WTC11 (cell line): ENCODE results near the gene NAXE. TPM values are rescaled to one million over a fixed set of nuclear protein-coding genes. Genes with fewer than 3 reads are reported as not detected.

Experiments
- ATAC-seq: fragments of 200-7000 bp; cut with Tn5 transposase; 2 replicates; pipeline ENCODE4 v1.10.0; 2021; ENCODE audit warnings: mild to moderate bottlenecking, moderate library complexity
- CTCF ChIA-PET: fragments of 300-600 bp; sonication (Branson Sonifier 250); formaldehyde crosslinking; loops from one replicate; lab custom pipeline; 2021; ENCODE audit warnings: antibody characterized with exemption; lab: Charles Lee
- POLR2A ChIA-PET: fragments of 350-600 bp; sonication (Branson Sonifier 250); formaldehyde crosslinking; loops from one replicate; lab custom pipeline; 2021; ENCODE audit warnings: antibody characterized with exemption; lab: Charles Lee
- DNase-seq: peaks from one replicate; pipeline ENCODE4 v3.0.0; 2021; ENCODE audit warnings: low spot score
- H3K27ac Mint-ChIP-seq: 2 replicates; pipeline ENCODE4 v1.8.0; 2021; ENCODE audit warnings: mixed read lengths
- H3K27me3 Mint-ChIP-seq: 2 replicates; pipeline ENCODE4 v1.8.0; 2021; ENCODE audit warnings: low read depth, mild to moderate bottlenecking, moderate library complexity, mixed read lengths
- H3K36me3 Mint-ChIP-seq: 2 replicates; pipeline ENCODE4 v1.8.0; 2021; ENCODE audit warnings: mixed read lengths
- H3K4me1 Mint-ChIP-seq: 2 replicates; pipeline ENCODE4 v1.8.0; 2022; ENCODE audit warnings: mixed read lengths
- H3K4me3 Mint-ChIP-seq: 2 replicates; pipeline ENCODE4 v1.8.0; 2021; ENCODE audit warnings: mild to moderate bottlenecking, moderate library complexity, mixed read lengths
- H3K9me3 Mint-ChIP-seq: 2 replicates; pipeline ENCODE4 v1.8.0; 2021; ENCODE audit warnings: mixed read lengths
- AR ChIP-seq: fragments of 250-450 bp; sonication (Bioruptor Pico); IDR thresholded peaks from 2 replicates; pipeline ENCODE4 v1.9.0; 2021; ENCODE audit warnings: mild to moderate bottlenecking
- ELF4 ChIP-seq: sonication (generic); formaldehyde crosslinking; IDR thresholded peaks from 2 replicates; pipeline ENCODE4 v1.8.1; 2022; ENCODE audit warnings: low read depth, mild to moderate bottlenecking, moderate library complexity, missing genetic modification reagents
- EMX1 ChIP-seq: fragments of 250-450 bp; sonication (Bioruptor Pico); IDR thresholded peaks from 2 replicates; pipeline ENCODE4 v1.8.0; 2021; ENCODE audit warnings: mild to moderate bottlenecking
- ESRRA ChIP-seq: sonication (generic); formaldehyde crosslinking; IDR thresholded peaks from 2 replicates; pipeline ENCODE4 v1.8.1; 2022; ENCODE audit warnings: mild to moderate bottlenecking, missing genetic modification reagents, borderline replicate concordance
- FOXK1 ChIP-seq: sonication (generic); formaldehyde crosslinking; IDR thresholded peaks from 2 replicates; pipeline ENCODE4 v1.8.0; 2022; ENCODE audit warnings: mild to moderate bottlenecking, moderate library complexity, missing genetic modification reagents
- GRHL2 ChIP-seq: fragments of 250-450 bp; sonication (Bioruptor Pico); IDR thresholded peaks from 2 replicates; pipeline ENCODE4 v1.8.0; 2022; ENCODE audit warnings: mild to moderate bottlenecking, moderate library complexity; ENCODE audit not compliant: insufficient replicate concordance, severe bottlenecking
- HMGXB4 ChIP-seq: sonication (generic); formaldehyde crosslinking; IDR thresholded peaks from 2 replicates; pipeline ENCODE4 v1.8.1; 2023; ENCODE audit warnings: mild to moderate bottlenecking, moderate library complexity, missing genetic modification reagents
- IRF1 ChIP-seq: sonication (generic); formaldehyde crosslinking; IDR thresholded peaks from 2 replicates; pipeline ENCODE4 v1.8.0; 2023; ENCODE audit warnings: missing genetic modification reagents
- IRF2 ChIP-seq: sonication (generic); formaldehyde crosslinking; IDR thresholded peaks from 2 replicates; pipeline ENCODE4 v1.8.0; 2022; ENCODE audit warnings: low read depth, missing genetic modification reagents, borderline replicate concordance
- JUN ChIP-seq: sonication (generic); formaldehyde crosslinking; IDR thresholded peaks from 2 replicates; pipeline ENCODE4 v1.8.0; 2023; ENCODE audit warnings: mild to moderate bottlenecking, missing genetic modification reagents
- NR2C2 ChIP-seq: sonication (generic); formaldehyde crosslinking; IDR thresholded peaks from 2 replicates; pipeline ENCODE4 v1.8.0; 2022; ENCODE audit warnings: mild to moderate bottlenecking, missing genetic modification reagents
- SMAD3 ChIP-seq: sonication (generic); formaldehyde crosslinking; IDR thresholded peaks from 2 replicates; pipeline ENCODE4 v1.8.0; 2022; ENCODE audit warnings: missing genetic modification reagents, mild to moderate bottlenecking, borderline replicate concordance
- STAT6 ChIP-seq: sonication (generic); formaldehyde crosslinking; conservative IDR thresholded peaks from 2 replicates; pipeline ENCODE4 v1.8.1; 2023; ENCODE audit warnings: mild to moderate bottlenecking, low read depth, missing genetic modification reagents, moderate library complexity
- USF1 ChIP-seq: sonication (generic); formaldehyde crosslinking; IDR thresholded peaks from 2 replicates; pipeline ENCODE4 v1.8.0; 2022; ENCODE audit warnings: mild to moderate bottlenecking, missing genetic modification reagents
- ZNF263 ChIP-seq: sonication (generic); formaldehyde crosslinking; IDR thresholded peaks from 2 replicates; pipeline ENCODE4 v1.8.1; 2022; ENCODE audit warnings: low read depth, mild to moderate bottlenecking, moderate library complexity, missing genetic modification reagents
- ZNF317 ChIP-seq: sonication (generic); formaldehyde crosslinking; IDR thresholded peaks from 2 replicates; pipeline ENCODE4 v1.8.1; 2023; ENCODE audit warnings: low read depth, mild to moderate bottlenecking, moderate library complexity, missing genetic modification reagents, borderline replicate concordance
- ZNF396 ChIP-seq: fragments of 250-450 bp; sonication (Bioruptor Pico); IDR thresholded peaks from 2 replicates; pipeline ENCODE4 v1.8.0; 2021; ENCODE audit warnings: mild to moderate bottlenecking, moderate library complexity, borderline replicate concordance
- ZNF416 ChIP-seq: fragments of 250-450 bp; sonication (Bioruptor Pico); IDR thresholded peaks from 2 replicates; pipeline ENCODE4 v1.9.0; 2021; ENCODE audit warnings: mild to moderate bottlenecking, inconsistent platforms
- ZNF532 ChIP-seq: fragments of 250-450 bp; sonication (Bioruptor Pico); IDR thresholded peaks from 2 replicates; pipeline ENCODE4 v1.9.0; 2021; ENCODE audit warnings: mild to moderate bottlenecking, borderline replicate concordance
- ZNF671 ChIP-seq: fragments of 250-450 bp; sonication (Bioruptor Pico); IDR thresholded peaks from 2 replicates; pipeline ENCODE4 v1.8.0; 2021; ENCODE audit warnings: mild to moderate bottlenecking
- ZSCAN18 ChIP-seq: fragments of 250-450 bp; sonication (Bioruptor Pico); IDR thresholded peaks from 2 replicates; pipeline ENCODE4 v2.1.2; 2022; ENCODE audit warnings: mild to moderate bottlenecking, moderate library complexity
- total RNA-seq: library from RNA; stranded (reverse); gene quantifications from 3 replicates; pipeline ENCODE4 v1.2.3, GENCODE V29; 2021

The NAXE gene
- total RNA-seq, 1 experiment from 2014 or later = 81.6 TPM

- ChIA-PET CTCF (interaction anchor here (0.8 to 1.6 kb wide), 3 partner anchors 25 to 105 kb away, joined by 3 to 4 read pairs (median 3); partner anchors contain the start of gene HAPLN2), POLR2A (no interaction called here)
- Mint-ChIP-seq H3K36me3 (no peaks in the 10 kb centered on the region), H3K9me3 (no peaks in the 10 kb centered on the region), H3K4me3 (no peak overlapping the region), H3K27me3 (peaks cover 2% of the 10 kb centered on the region), H3K27ac (no peak overlapping the region), H3K4me1 (peaks cover 3% of the 10 kb centered on the region; the same call in 1 of the 2 replicates)
- no peak for TF ChIP-seq NR2C2
- no peak for TF ChIP-seq ZSCAN18 (CRISPR knock-in tag)
- TF ChIP-seq ZNF671 (CRISPR knock-in tag) = no peak
- TF ChIP-seq ZNF416 (CRISPR knock-in tag) = no peak
- TF ChIP-seq ZNF263 = no peak
- no peak for TF ChIP-seq EMX1 (CRISPR knock-in tag)
- no peak for TF ChIP-seq USF1 (CRISPR knock-in tag)
- no peak for TF ChIP-seq FOXK1 (CRISPR knock-in tag)
- TF ChIP-seq IRF2 (CRISPR knock-in tag) = no peak
- no peak for TF ChIP-seq AR (CRISPR knock-in tag)
- no peak for TF ChIP-seq SMAD3
- TF ChIP-seq GRHL2 (CRISPR knock-in tag) = no peak
- no peak for TF ChIP-seq ZNF317 (CRISPR knock-in tag)
- DNase-seq (no peak), ATAC-seq (no peak)
These were observed 14.0 kb upstream of the NAXE start for GRCh38 chr1:156577550-156577949.

- Mint-ChIP-seq H3K27ac (peak overlapping the region; percentile 46; the same call in 1 of the 2 replicates), H3K4me1 (no peaks in the 10 kb centered on the region; the same call in 1 of the 2 replicates), H3K9me3 (no peaks in the 10 kb centered on the region), H3K27me3 (peaks cover 2% of the 10 kb centered on the region), H3K36me3 (no peaks in the 10 kb centered on the region), H3K4me3 (no peak overlapping the region)
- ATAC-seq = no peak
- POLR2A ChIA-PET = no interaction called here
- DNase-seq = no peak
- CTCF ChIA-PET = interaction anchor here (0.8 to 1.8 kb wide), 4 partner anchors 24 to 104 kb away, joined by 3 to 6 read pairs (median 4); partner anchors contain the start of genes HAPLN2 and MEF2D
- TF ChIP-seq STAT6 (CRISPR knock-in tag) (no peak), IRF1 (CRISPR knock-in tag) (no peak), ZNF671 (CRISPR knock-in tag) (no peak), HMGXB4 (CRISPR knock-in tag) (no peak), ELF4 (no peak), GRHL2 (CRISPR knock-in tag) (no peak), JUN (CRISPR knock-in tag) (no peak), ESRRA (CRISPR knock-in tag) (no peak), ZNF532 (CRISPR knock-in tag) (no peak), ZNF396 (CRISPR knock-in tag) (no peak)
These were observed 13.5 kb upstream of the NAXE start for GRCh38 chr1:156578055-156578454.
